ENCODE data around the gene PRR5.

DNA sequence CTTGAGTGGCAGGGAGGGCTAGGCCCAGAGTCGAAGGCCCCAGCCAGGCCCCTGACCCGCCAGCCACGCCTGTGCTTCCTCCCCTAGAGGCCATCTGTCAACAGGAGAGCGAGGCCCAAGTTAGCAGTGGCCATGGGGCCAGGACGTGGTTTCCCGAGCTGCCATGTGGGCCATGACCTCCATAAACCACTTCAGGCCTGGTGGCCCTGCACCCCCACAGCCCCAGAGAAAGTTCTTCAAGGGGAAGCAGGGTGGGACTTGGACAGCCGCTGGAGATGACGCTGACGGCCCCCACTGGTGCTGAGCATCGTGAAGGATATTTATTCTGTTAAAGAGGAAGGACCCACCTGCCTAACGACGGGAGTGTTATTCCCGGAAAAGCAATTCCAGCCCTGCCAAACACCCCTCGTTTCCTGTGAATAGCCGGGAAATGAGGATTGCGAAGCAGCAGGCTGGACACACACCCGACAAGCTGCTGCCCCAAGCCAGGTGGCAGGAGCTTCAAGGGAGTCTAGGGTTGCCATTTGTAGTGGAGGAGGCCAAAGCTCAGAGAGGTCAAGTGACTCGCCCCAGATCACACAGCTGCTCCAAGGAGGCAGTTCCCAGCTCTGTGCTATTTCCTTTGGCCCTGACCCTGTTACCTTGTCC lies 12.8 kb downstream of the PRR5 start:
- TF ChIP-seq, protein P1, sequence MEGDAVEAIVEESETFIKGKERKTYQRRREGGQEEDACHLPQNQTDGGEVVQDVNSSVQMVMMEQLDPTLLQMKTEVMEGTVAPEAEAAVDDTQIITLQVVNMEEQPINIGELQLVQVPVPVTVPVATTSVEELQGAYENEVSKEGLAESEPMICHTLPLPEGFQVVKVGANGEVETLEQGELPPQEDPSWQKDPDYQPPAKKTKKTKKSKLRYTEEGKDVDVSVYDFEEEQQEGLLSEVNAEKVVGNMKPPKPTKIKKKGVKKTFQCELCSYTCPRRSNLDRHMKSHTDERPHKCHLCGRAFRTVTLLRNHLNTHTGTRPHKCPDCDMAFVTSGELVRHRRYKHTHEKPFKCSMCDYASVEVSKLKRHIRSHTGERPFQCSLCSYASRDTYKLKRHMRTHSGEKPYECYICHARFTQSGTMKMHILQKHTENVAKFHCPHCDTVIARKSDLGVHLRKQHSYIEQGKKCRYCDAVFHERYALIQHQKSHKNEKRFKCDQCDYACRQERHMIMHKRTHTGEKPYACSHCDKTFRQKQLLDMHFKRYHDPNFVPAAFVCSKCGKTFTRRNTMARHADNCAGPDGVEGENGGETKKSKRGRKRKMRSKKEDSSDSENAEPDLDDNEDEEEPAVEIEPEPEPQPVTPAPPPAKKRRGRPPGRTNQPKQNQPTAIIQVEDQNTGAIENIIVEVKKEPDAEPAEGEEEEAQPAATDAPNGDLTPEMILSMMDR (IDR thresholded peaks at IDR 0.05): no peak
- no peak for TF ChIP-seq EZH2 (IDR thresholded peaks at IDR 0.05; ENCODE audit: borderline replicate concordance, insufficient read depth, low read depth, low read length, poor library complexity, severe bottlenecking)

Data from B cell (primary cell).